ENCODE data around the gene SAMD4A. TPM values are rescaled to one million over a fixed set of nuclear protein-coding genes. Genes with fewer than 3 reads are reported as not detected.

The SAMD4A gene
- polyA plus RNA-seq, 3 donors, result 3.2 to 8.6 (median 4.2) TPM

DNA sequence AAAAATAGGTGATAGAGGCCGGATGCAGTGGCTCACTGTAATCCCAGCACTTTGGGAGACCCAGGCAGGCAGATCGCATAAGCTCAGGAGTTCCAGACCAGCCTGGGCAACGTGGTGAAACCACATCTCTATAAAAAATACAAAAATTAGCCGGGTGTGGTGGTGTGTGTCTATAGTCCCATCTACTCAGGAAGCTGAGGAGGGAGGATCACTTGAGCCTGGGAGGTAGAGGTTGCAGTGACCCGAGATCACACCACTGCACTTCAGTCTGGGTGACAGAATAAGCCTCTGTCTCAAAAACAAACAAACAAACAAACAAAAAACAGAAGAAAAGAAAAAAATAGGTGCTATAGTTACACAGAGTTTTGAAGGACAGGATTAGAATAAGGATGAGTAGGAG is 142.1 kb downstream of the SAMD4A start:
- no CpG with 5 or more reads among the region's 5 CpGs for WGBS (ENCODE audit: insufficient coverage)
- Histone ChIP-seq H3K79me2 (ENCODE audit: insufficient read depth, low read length) (no peaks in the 10 kb centered on the region), H3K4me3 (replicated peaks in 1 of 3; ENCODE audit: low read depth in 2 of 3, low read length in 3 of 3) (no peak overlapping the region), H3K27me3 (ENCODE audit: control insufficient read depth in 2 of 2, insufficient read depth in 2 of 2, low read length in 2 of 2) (no peaks in the 10 kb centered on the region), H3K4me1 (ENCODE audit: control insufficient read depth in 1 of 2, insufficient read depth in 2 of 2, low read length in 2 of 2) (peaks cover 15 to 22% of the 10 kb centered on the region in 2 donors), H3K4me2 (replicated peaks; ENCODE audit: extremely low read depth, low read length, poor library complexity, severe bottlenecking) (no peak overlapping the region), H3K9me3 (replicated peaks in 1 of 2; ENCODE audit: control insufficient read depth in 1 of 2, insufficient read depth in 1 of 2, low read length in 2 of 2) (no peaks in the 10 kb centered on the region), H4K20me1 (ENCODE audit: insufficient read depth, low read length) (no peaks in the 10 kb centered on the region), H3K36me3 (replicated peaks in 1 of 2; ENCODE audit: control insufficient read depth in 1 of 2, insufficient read depth in 2 of 2, low read length in 2 of 2) (no peaks in the 10 kb centered on the region), H2AFZ (ENCODE audit: insufficient read depth, low read depth, low read length, poor library complexity, severe bottlenecking) (no peak overlapping the region), H3K27ac (ENCODE audit: low read depth in 1 of 2, low read length in 2 of 2) (no peak overlapping the region), H3K9ac (ENCODE audit: insufficient read depth, low read length, poor library complexity, severe bottlenecking) (no peak overlapping the region)
- DNase-seq, result no peak
- TF ChIP-seq, protein P1, sequence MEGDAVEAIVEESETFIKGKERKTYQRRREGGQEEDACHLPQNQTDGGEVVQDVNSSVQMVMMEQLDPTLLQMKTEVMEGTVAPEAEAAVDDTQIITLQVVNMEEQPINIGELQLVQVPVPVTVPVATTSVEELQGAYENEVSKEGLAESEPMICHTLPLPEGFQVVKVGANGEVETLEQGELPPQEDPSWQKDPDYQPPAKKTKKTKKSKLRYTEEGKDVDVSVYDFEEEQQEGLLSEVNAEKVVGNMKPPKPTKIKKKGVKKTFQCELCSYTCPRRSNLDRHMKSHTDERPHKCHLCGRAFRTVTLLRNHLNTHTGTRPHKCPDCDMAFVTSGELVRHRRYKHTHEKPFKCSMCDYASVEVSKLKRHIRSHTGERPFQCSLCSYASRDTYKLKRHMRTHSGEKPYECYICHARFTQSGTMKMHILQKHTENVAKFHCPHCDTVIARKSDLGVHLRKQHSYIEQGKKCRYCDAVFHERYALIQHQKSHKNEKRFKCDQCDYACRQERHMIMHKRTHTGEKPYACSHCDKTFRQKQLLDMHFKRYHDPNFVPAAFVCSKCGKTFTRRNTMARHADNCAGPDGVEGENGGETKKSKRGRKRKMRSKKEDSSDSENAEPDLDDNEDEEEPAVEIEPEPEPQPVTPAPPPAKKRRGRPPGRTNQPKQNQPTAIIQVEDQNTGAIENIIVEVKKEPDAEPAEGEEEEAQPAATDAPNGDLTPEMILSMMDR (IDR thresholded peaks at IDR 0.05), result no peak
- intact Hi-C loops (cut with micrococcal nuclease), result no loop called here
- H3K36me3 Mint-ChIP-seq, result no peaks in the 10 kb centered on the region
- H3K27ac Mint-ChIP-seq, result no peak overlapping the region
- peaks cover 0 to 2% (median 0%) of the 10 kb centered on the region in 7 donors for H3K9me3 Mint-ChIP-seq
- peaks cover 0 to 7% (median 0%) of the 10 kb centered on the region in 3 donors for H3K27me3 Mint-ChIP-seq (ENCODE audit: low read depth in 3 of 3)
- peaks cover 21% of the 10 kb centered on the region for H3K4me1 Mint-ChIP-seq
- no peak overlapping the region for H3K4me3 Mint-ChIP-seq

DNA sequence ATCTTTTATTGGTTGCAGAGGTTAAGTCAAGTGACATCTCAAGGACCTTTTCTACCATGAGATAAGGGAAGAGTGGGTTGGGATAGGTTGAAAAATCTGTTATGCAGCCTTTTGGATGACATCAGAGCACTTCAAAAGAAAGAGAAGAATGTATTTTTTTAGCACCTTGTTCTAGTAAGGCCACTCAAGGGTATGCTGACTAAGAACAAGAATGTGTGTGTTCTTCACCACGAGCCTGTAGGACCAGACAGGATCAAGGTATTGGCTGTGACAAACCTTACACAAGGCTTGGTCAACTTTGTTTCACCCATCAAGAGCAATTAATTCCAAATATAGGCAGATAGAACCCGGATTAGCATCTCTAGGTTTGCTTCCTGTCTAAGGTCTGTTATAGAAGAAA is 142.5 kb downstream of the SAMD4A start:
- Histone ChIP-seq H3K9ac (ENCODE audit: insufficient read depth, low read length, poor library complexity, severe bottlenecking) (no peak overlapping the region), H4K20me1 (ENCODE audit: insufficient read depth, low read length) (no peaks in the 10 kb centered on the region), H3K4me3 (replicated peaks in 1 of 3; ENCODE audit: low read depth in 2 of 3, low read length in 3 of 3) (no peak overlapping the region), H2AFZ (ENCODE audit: insufficient read depth, low read depth, low read length, poor library complexity, severe bottlenecking) (no peak overlapping the region), H3K9me3 (replicated peaks in 1 of 2; ENCODE audit: control insufficient read depth in 1 of 2, insufficient read depth in 1 of 2, low read length in 2 of 2) (no peaks in the 10 kb centered on the region), H3K4me1 (ENCODE audit: control insufficient read depth in 1 of 2, insufficient read depth in 2 of 2, low read length in 2 of 2) (peaks cover 15 to 22% of the 10 kb centered on the region in 2 donors), H3K79me2 (ENCODE audit: insufficient read depth, low read length) (no peaks in the 10 kb centered on the region), H3K27ac (ENCODE audit: low read depth in 1 of 2, low read length in 2 of 2) (no peak overlapping the region), H3K27me3 (ENCODE audit: control insufficient read depth in 2 of 2, insufficient read depth in 2 of 2, low read length in 2 of 2) (no peaks in the 10 kb centered on the region), H3K36me3 (replicated peaks in 1 of 2; ENCODE audit: control insufficient read depth in 1 of 2, insufficient read depth in 2 of 2, low read length in 2 of 2) (no peaks in the 10 kb centered on the region), H3K4me2 (replicated peaks; ENCODE audit: extremely low read depth, low read length, poor library complexity, severe bottlenecking) (no peak overlapping the region)
- TF ChIP-seq, protein P1 (IDR thresholded peaks at IDR 0.05), result no peak
- H3K36me3 Mint-ChIP-seq, result no peaks in the 10 kb centered on the region
- H3K27me3 Mint-ChIP-seq (ENCODE audit: low read depth in 3 of 3), result peaks cover 0 to 7% (median 0%) of the 10 kb centered on the region in 3 donors
- intact Hi-C loops (cut with micrococcal nuclease), result no loop called here
- WGBS (ENCODE audit: insufficient coverage), result 100% methylated on average over 1 of the region's 2 CpGs
- H3K27ac Mint-ChIP-seq, result no peak overlapping the region
- H3K4me1 Mint-ChIP-seq, result peaks cover 21% of the 10 kb centered on the region
- H3K9me3 Mint-ChIP-seq, result peaks cover 0 to 2% (median 0%) of the 10 kb centered on the region in 7 donors
- no peak overlapping the region for H3K4me3 Mint-ChIP-seq
- no peak for DNase-seq
